Upper lobe of left lung (tissue), 6 donors: ENCODE data around the gene METTL9. TPM values are rescaled to one million over a fixed set of nuclear protein-coding genes. Genes with fewer than 3 reads are reported as not detected.

Source experiments
- ATAC-seq, 2 donors: fragments of 200-7000 bp; cut with Tn5 transposase; one replicate each; pipeline ENCODE4 v1.9.1; 2022; ENCODE audit warnings: mild to moderate bottlenecking in 2 of 2, moderate library complexity in 2 of 2; ENCODE audit not compliant: low FRiP score in 2 of 2
- DNase-seq, 2 donors: peaks; one replicate each; pipeline ENCODE4 v3.0.0-alpha.2; 2019 to 2020
- H3K27ac ChIP-seq, 4 donors: fragments of 200-600 bp; sonication (generic); one replicate each; pipeline ENCODE4 v1.5.1; 2016 to 2019
- H3K27me3 ChIP-seq, 4 donors: fragments of 200-600 bp; sonication (generic); one replicate each; pipeline ENCODE4 v1.5.1; 2017 to 2019
- H3K36me3 ChIP-seq, 4 donors: fragments of 200-600 bp; sonication (generic); one replicate each; pipeline ENCODE4 v1.5.1; 2016 to 2019
- H3K4me1 ChIP-seq, 4 donors: fragments of 200-600 bp; sonication (generic); one replicate each; pipeline ENCODE4 v1.5.1; 2018 to 2019
- H3K4me3 ChIP-seq, 4 donors: fragments of 200-600 bp; sonication (generic); one replicate each; pipeline ENCODE4 v1.5.1; 2017 to 2019; ENCODE audit warnings: mild to moderate bottlenecking in 2 of 4, moderate library complexity in 1 of 4
- H3K9me3 ChIP-seq, 4 donors: fragments of 200-600 bp; sonication (generic); one replicate each; pipeline ENCODE4 v1.5.1; 2018 to 2019
- EP300 ChIP-seq, 4 donors: sonication (generic); formaldehyde crosslinking; IDR thresholded peaks; one replicate each; pipeline ENCODE4 v1.5.1; 2017; ENCODE audit warnings: antibody characterized with exemption in 4 of 4, control low read depth in 2 of 4
- POLR2A ChIP-seq, 4 donors: fragments of 450-650 bp; IDR thresholded peaks; one replicate each; pipeline ENCODE4 v1.5.1; 2016 to 2017; ENCODE audit warnings: antibody characterized with exemption in 4 of 4, mild to moderate bottlenecking in 2 of 4
- POLR2AphosphoS5 ChIP-seq, 2 donors: sonication (generic); formaldehyde crosslinking; IDR thresholded peaks; one replicate each; pipeline ENCODE4 v1.5.1; 2017; ENCODE audit warnings: antibody characterized with exemption in 2 of 2
- WGBS, 2 donors: methylation state at CpG; one replicate each; pipeline ENCODE4 v1.1.5; 2017 to 2018; 5-methylcytosine and 5-hydroxymethylcytosine counted together
- total RNA-seq, 6 donors: library from RNA; depleted of rRNA in 4 of 6; stranded (reverse); fragments of >200 nt in 4 of 6; gene quantifications; one replicate each; pipeline versions ENCODE4 v1.1.0 to v1.2.1, GENCODE V29; 2016 to 2021
- TF ChIP-seq, protein P1 (sequence below), 6 experiments: fragments of 450-650 bp in 4 of 6; fragments of 200-600 bp in 2 of 6; sonication (generic) in 2 of 6; IDR thresholded peaks; one replicate each; pipeline ENCODE4 v1.5.1; 2016 to 2019; ENCODE audit warnings: antibody characterized with exemption in 6 of 6
- donor health status: DM: no; HTN: no; CAD: no; lungs with moderate emphysema.
- donor health status: DM: no; HTN: yes; CAD: no; lungs with severe emphysema.

The METTL9 gene
- total RNA-seq, 6 donors from 2014 or later, result 57.1 to 120 (median 93.3) TPM

DNA sequence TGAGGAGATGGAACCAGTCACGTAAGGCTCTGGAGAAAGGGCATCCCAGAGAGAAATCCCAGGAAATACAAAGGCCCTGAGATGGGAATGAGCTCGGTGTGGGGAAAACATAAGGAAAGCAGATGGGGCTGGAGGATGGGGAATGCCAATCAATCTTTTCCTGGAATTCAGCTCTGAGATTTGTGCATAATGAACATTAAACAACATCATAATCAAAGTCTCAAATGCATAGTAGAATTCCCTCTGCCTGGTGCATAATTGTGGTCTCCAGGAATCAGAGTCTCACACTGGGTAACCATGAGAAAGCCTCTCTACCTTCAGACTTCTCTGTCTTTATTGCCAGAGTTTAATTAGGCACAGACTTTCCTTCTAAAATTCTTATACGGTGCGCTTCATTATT is 95.2 kb downstream of the METTL9 start:
- no peak for DNase-seq
- no peak overlapping the region for H3K27ac ChIP-seq
- WGBS, 2 donors, result 84 to 85% methylated on average over 4 of the region's 4 CpGs
- no peak overlapping the region for H3K4me3 ChIP-seq
- H3K9me3 ChIP-seq, result no peaks in the 10 kb centered on the region
- TF ChIP-seq EP300 (IDR thresholded peaks at IDR 0.05), result no peak
- TF ChIP-seq POLR2A (IDR thresholded peaks at IDR 0.05), result no peak
- TF ChIP-seq, protein P1, sequence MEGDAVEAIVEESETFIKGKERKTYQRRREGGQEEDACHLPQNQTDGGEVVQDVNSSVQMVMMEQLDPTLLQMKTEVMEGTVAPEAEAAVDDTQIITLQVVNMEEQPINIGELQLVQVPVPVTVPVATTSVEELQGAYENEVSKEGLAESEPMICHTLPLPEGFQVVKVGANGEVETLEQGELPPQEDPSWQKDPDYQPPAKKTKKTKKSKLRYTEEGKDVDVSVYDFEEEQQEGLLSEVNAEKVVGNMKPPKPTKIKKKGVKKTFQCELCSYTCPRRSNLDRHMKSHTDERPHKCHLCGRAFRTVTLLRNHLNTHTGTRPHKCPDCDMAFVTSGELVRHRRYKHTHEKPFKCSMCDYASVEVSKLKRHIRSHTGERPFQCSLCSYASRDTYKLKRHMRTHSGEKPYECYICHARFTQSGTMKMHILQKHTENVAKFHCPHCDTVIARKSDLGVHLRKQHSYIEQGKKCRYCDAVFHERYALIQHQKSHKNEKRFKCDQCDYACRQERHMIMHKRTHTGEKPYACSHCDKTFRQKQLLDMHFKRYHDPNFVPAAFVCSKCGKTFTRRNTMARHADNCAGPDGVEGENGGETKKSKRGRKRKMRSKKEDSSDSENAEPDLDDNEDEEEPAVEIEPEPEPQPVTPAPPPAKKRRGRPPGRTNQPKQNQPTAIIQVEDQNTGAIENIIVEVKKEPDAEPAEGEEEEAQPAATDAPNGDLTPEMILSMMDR (IDR thresholded peaks at IDR 0.05), result no peak
- no peak for TF ChIP-seq POLR2AphosphoS5 (IDR thresholded peaks at IDR 0.05)
- H3K27me3 ChIP-seq, result no peaks in the 10 kb centered on the region
- no peaks in the 10 kb centered on the region for H3K4me1 ChIP-seq
- no peaks in the 10 kb centered on the region for H3K36me3 ChIP-seq
- ATAC-seq, result no peak

GRCh38 chr16:21697032-21697431 is 97.7 kb downstream of the METTL9 start:
- WGBS, 2 donors, result 82 to 84% methylated on average over 5 of the region's 5 CpGs
- Histone ChIP-seq H3K4me3 (no peak overlapping the region), H3K27me3 (no peaks in the 10 kb centered on the region), H3K9me3 (no peaks in the 10 kb centered on the region), H3K36me3 (no peaks in the 10 kb centered on the region), H3K4me1 (no peaks in the 10 kb centered on the region), H3K27ac (no peak overlapping the region)
- DNase-seq (no peak), ATAC-seq (no peak)
- TF ChIP-seq POLR2A (IDR thresholded peaks at IDR 0.05) (no peak), POLR2AphosphoS5 (IDR thresholded peaks at IDR 0.05) (no peak), EP300 (IDR thresholded peaks at IDR 0.05) (no peak)
- TF ChIP-seq, protein P1 (IDR thresholded peaks at IDR 0.05), result no peak

DNA sequence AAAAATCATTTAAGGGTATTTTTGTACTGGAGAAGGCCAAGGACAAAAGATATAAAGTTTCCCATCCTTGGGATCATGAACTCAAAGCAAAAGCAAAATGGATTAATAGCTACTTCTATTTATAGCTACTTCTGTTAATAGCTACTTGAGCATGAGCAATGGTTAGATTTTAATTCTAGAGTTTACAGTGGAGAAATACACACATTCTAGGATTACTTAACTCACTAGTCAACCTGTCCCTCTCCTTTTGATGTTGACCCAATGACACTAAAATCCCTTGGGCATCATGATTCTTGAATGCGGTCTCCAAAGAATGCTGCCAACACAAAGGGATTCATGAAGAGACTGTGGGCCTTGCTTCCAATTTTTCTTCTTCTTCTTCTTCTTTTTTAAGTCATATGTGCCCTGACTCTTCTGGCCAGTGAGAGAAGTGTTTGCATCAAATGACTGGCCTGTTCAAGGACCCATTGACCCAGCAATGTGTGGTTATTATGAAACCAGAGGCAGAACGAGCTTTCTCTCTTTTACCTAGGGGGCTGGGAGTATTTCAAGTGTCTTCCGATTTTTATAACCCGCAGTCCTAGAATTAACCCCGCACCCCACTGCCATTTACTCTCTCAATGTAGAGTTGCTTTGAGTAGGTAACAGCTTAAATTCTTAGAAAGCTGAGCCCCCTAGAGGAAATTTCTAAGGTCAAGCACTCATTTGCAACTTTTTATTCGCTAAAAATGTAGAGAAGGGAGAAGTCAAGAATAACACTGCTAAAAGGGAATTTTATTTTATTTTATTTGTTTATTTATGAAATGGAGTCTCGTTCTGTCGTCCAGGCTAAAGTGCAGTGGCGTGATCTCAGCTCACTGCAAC is 99.0 kb downstream of the METTL9 start:
- WGBS, 2 donors, result 66 to 69% methylated on average over 9 of the region's 9 CpGs
- H3K27me3 ChIP-seq, result no peaks in the 10 kb centered on the region
- H3K4me3 ChIP-seq, result no peak overlapping the region
- H3K9me3 ChIP-seq, result no peaks in the 10 kb centered on the region
- H3K4me1 ChIP-seq, result no peaks in the 10 kb centered on the region
- peak in 1 of 2 donors; percentile 17 for ATAC-seq
- no peak overlapping the region for H3K27ac ChIP-seq
- TF ChIP-seq POLR2AphosphoS5 (IDR thresholded peaks at IDR 0.05) (no peak), POLR2A (IDR thresholded peaks at IDR 0.05) (no peak), EP300 (IDR thresholded peaks at IDR 0.05) (no peak)
- TF ChIP-seq, protein P1 (IDR thresholded peaks at IDR 0.05), result no peak
- DNase-seq, result peak in 1 of 2 donors; percentile 26
- no peaks in the 10 kb centered on the region for H3K36me3 ChIP-seq

DNA sequence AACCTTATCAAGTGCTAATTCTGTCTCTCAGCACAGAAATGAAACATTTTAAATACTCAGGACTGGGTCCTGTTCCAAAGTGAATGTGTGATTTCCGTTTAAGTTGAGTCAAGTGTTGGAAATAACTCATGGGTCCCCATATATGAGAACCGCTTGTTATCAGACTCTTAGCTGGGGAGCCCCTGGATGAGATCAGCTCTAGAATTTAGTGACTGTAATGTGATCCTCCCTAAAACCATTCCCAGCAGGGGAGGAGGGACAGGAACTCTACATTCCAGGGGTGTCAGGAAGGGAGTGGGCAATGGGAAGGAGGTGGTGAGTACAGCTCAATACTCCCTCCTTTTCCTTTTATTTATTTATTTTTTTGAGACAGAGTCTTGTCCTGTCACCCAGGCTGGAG is 101.9 kb downstream of the METTL9 start:
- ATAC-seq, result no peak

More for the DNA sequence above, 101.9 kb downstream of the METTL9 start:
- Histone ChIP-seq H3K36me3 (no peaks in the 10 kb centered on the region), H3K4me1 (no peaks in the 10 kb centered on the region), H3K27ac (no peak overlapping the region), H3K4me3 (no peak overlapping the region), H3K27me3 (no peaks in the 10 kb centered on the region), H3K9me3 (no peaks in the 10 kb centered on the region)
- WGBS, 2 donors, result 37 to 67% methylated on average over 2 of the region's 2 CpGs
- no peak for DNase-seq
- TF ChIP-seq EP300 (IDR thresholded peaks at IDR 0.05) (no peak), POLR2AphosphoS5 (IDR thresholded peaks at IDR 0.05) (no peak), POLR2A (IDR thresholded peaks at IDR 0.05) (no peak)
- TF ChIP-seq, protein P1 (IDR thresholded peaks at IDR 0.05), result no peak
